Activated CD4-positive, alpha-beta T cell treated with anti-CD3 and anti-CD28 coated beads for 24 hours (primary cell): ENCODE data around the gene KIRREL1.

Experiments used
- DNase-seq, 2 donors: peaks; one replicate each; pipeline ENCODE4 v3.0.0-alpha.2; 2020; ENCODE audit warnings: low read depth in 2 of 2

The KIRREL1 gene

GRCh38 chr1:158146165-158146564, 152.7 kb downstream of the KIRREL1 start:
- DNase-seq = no peak

GRCh38 chr1:158146739-158147138, 153.3 kb downstream of the KIRREL1 start:
- no peak for DNase-seq

GRCh38 chr1:158147401-158147800, 154.0 kb downstream of the KIRREL1 start:
- no peak for DNase-seq

GRCh38 chr1:158147869-158148268, 154.4 kb downstream of the KIRREL1 start:
- no peak for DNase-seq

- DNase-seq = no peak
These were observed 155.0 kb downstream of the KIRREL1 start for GRCh38 chr1:158148468-158148867.

- DNase-seq = no peak
These were observed 155.7 kb downstream of the KIRREL1 start for GRCh38 chr1:158149175-158149574.
